ENCODE results near the gene KIAA1217. TPM values are rescaled to one million over a fixed set of nuclear protein-coding genes. Genes with fewer than 3 reads are reported as not detected.

The KIAA1217 gene, protein sequence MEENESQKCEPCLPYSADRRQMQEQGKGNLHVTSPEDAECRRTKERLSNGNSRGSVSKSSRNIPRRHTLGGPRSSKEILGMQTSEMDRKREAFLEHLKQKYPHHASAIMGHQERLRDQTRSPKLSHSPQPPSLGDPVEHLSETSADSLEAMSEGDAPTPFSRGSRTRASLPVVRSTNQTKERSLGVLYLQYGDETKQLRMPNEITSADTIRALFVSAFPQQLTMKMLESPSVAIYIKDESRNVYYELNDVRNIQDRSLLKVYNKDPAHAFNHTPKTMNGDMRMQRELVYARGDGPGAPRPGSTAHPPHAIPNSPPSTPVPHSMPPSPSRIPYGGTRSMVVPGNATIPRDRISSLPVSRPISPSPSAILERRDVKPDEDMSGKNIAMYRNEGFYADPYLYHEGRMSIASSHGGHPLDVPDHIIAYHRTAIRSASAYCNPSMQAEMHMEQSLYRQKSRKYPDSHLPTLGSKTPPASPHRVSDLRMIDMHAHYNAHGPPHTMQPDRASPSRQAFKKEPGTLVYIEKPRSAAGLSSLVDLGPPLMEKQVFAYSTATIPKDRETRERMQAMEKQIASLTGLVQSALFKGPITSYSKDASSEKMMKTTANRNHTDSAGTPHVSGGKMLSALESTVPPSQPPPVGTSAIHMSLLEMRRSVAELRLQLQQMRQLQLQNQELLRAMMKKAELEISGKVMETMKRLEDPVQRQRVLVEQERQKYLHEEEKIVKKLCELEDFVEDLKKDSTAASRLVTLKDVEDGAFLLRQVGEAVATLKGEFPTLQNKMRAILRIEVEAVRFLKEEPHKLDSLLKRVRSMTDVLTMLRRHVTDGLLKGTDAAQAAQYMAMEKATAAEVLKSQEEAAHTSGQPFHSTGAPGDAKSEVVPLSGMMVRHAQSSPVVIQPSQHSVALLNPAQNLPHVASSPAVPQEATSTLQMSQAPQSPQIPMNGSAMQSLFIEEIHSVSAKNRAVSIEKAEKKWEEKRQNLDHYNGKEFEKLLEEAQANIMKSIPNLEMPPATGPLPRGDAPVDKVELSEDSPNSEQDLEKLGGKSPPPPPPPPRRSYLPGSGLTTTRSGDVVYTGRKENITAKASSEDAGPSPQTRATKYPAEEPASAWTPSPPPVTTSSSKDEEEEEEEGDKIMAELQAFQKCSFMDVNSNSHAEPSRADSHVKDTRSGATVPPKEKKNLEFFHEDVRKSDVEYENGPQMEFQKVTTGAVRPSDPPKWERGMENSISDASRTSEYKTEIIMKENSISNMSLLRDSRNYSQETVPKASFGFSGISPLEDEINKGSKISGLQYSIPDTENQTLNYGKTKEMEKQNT (N-terminal part only)
- 3.5 TPM for polyA plus RNA-seq (2012; ENCODE audit: low read depth, missing spikeins)

DNA sequence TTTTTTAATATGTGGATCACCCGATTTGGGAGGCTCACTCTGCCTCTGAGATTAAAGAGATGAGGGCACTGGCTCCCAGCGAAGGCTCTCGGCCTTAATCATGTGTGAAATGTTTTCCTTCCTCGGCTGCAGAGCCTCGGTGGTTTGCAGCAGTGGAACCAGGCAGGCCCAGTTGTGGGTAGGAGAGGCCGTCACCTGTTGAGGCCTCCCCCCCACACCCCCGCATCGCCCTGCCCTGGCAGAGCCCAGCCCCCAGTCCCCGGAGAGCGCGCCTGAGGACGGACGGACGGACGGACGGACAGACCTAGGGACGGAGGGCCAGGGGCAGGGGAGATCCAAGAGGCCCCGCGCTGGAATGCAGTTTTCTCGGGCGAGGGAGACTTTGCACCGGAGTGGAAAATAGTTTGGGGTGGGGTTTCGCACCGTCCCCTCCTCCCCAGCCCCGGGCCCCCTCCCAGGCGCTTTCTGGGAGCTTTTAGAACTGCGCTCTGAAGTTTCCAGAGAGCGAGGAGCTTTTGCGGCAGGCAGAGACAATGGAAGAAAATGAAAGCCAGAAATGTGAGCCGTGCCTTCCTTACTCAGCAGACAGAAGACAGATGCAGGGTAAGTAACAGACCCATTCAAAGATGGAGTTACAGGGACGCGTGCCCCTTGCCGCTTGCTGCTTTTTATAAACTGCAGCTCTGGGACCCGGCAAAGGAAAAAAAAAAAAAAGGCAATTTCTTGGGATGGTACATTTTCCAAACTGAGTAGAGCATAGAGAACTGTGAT lies at the start of gene KIAA1217:
KIAA1217 (plus strand) TSS at position 478 of the 771 bp plus-strand sequence; CDS start at position 534, 56 bp downstream.
- TF ChIP-seq PAX5 (IDR thresholded peaks at IDR 0.05; ENCODE audit: insufficient read depth, low read length, severe bottlenecking) (no peak), POLR2A (IDR thresholded peaks at IDR 0.05; ENCODE audit: low read depth, low read length) (no peak), SPI1 (IDR thresholded peaks at IDR 0.05; ENCODE audit: low read depth, low read length) (no peak), POU2F2 (IDR thresholded peaks at IDR 0.05; ENCODE audit: low read depth, low read length) (no peak), POLR2AphosphoS5 (IDR thresholded peaks at IDR 0.05; ENCODE audit: low read depth, low read length) (no peak), TAF1 (IDR thresholded peaks at IDR 0.05; ENCODE audit: low read depth, low read length) (no peak)
- DNase-seq (ENCODE audit: insufficient read length, low spot score) = no peak
- no peak for FAIRE-seq

DNA sequence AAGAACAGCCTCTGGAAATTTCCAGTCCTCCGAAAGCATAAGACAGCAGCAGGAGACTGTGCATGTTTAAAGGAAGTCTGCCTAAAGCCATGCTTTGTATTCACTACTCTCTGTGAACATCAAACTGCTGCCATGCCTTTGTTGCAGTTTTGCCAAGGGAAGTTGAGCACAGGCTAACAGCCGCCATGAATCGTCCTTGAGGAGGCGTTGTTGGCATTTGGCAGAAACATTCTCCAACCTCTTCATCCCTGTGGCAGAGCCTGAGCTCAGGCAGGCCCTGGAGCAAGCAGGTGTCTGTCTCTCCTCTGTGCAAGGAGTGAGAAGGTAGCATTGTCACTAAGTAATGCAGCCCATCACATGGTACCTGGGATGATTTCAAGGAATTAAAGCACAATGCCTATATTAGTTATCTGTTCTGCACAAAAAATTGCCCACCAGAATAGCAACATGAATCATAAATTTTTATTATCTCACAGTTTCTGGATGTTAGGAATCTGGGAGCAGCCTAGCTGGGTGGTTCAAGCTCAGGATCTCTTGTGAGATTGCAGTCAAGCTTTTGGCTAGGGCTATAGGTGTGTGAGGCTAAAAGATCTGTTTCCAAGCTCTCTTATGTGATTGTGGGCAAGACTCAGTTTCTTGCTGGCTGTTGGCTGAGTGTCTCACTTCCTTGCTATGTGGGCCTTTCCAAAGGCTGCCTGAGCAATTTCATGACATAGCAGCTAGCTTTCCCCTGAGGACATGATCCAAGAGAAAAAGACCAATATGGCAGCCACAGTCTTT lies 46.5 kb upstream of the KIAA1217 start:
- TF ChIP-seq POU2F2 (IDR thresholded peaks at IDR 0.05; ENCODE audit: low read depth, low read length) = no peak
- no peak for FAIRE-seq
- DNase-seq (ENCODE audit: insufficient read length, low spot score) = no peak

DNA sequence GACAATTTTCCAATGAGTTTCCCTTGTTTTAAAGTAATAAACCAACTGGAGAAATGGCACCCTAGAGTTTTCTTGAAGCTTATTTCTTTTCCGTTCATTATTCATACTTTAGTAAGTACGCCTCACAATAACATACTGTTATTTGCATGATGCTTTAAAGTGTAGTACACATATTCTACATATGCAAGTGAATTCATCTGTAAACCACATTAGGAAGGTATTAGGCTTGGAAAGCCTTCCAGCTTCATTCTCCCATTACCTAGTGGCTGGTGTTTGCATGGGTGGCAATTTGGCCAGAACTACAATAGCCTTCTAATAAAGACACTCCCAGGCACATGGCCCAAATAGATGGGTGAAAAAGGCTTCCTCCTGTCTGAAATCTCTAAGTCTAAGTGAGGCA lies 45.5 kb upstream of the KIAA1217 start:
- FAIRE-seq = no peak
- no peak for DNase-seq (ENCODE audit: insufficient read length, low spot score)
- no peak for TF ChIP-seq POLR2A (IDR thresholded peaks at IDR 0.05; ENCODE audit: low read depth, low read length)
- no peak for TF ChIP-seq POU2F2 (IDR thresholded peaks at IDR 0.05; ENCODE audit: low read depth, low read length)
- TF ChIP-seq POLR2AphosphoS5 (IDR thresholded peaks at IDR 0.05; ENCODE audit: low read depth, low read length) = no peak
- TF ChIP-seq PAX5 (IDR thresholded peaks at IDR 0.05; ENCODE audit: insufficient read depth, low read length, severe bottlenecking) = no peak

DNA sequence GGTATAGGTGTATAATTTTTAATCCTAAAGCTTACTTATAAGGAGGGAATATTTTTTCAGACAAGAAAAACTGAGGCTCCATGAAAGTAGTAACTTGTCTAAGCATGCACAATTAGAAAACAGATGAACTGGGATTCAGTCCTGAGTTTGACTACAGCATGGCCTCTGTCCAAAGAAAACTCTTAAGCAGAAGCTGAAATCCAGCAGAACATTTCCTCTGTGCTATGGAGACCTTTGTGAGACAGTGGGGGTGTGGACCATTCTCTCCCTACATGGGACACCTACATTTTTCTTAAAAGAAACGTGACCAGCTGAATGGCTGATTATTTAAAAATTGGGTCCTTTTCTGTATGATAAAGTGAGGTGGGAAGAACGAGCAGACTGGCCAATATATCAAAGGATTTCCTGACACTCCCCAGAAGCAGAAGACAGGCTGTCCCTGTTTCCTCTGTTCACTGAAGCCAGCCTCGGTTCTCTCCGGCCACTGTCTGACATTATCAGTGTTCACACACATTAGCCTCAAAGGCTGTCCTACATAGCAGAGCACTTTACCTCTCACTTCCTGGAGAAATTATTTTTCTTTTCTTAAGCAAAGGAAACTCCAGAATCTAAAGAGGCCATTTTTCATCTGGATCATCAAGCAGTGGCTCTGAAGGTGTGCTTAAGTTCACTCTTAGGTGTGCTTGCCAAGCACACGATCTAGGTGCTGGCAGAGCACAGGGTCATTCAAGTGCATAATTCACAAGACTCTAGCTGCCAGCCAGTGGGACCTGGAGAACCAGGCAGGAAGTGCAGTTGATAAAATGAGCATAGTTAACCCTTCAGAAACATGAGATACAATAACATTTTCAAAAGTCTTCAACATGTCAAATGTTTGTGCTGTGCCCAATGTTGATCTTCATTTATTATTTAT lies 40.4 kb upstream of the KIAA1217 start:
- no peak for DNase-seq (ENCODE audit: insufficient read length, low spot score)
- TF ChIP-seq TAF1 (IDR thresholded peaks at IDR 0.05; ENCODE audit: low read depth, low read length) (no peak), SPI1 (IDR thresholded peaks at IDR 0.05; ENCODE audit: low read depth, low read length) (no peak), PAX5 (IDR thresholded peaks at IDR 0.05; ENCODE audit: insufficient read depth, low read length, severe bottlenecking) (no peak), POLR2A (IDR thresholded peaks at IDR 0.05; ENCODE audit: low read depth, low read length) (no peak), POLR2AphosphoS5 (IDR thresholded peaks at IDR 0.05; ENCODE audit: low read depth, low read length) (no peak), POU2F2 (IDR thresholded peaks at IDR 0.05; ENCODE audit: low read depth, low read length) (no peak)
- FAIRE-seq = no peak

DNA sequence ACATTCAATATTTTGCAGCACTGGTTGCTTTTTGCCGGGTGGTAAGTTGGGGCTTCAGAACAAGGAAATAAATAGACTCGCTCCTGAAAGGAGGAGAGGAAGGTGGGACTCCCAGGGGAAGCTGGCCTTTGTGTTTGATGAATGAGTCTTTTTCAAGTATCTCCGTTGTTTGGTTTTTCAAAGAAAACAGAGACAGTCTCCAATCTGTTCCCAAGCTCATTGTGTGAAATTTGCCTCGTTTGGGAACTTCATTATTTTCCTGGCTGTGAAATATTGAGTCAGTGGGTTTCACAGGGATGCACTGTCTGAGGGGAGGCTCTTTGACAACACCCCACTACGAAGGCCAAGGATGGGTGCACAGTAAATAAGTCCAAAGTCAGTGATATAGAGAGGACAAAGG lies 38.7 kb upstream of the KIAA1217 start:
- DNase-seq (ENCODE audit: insufficient read length, low spot score) (no peak), FAIRE-seq (no peak)
- TF ChIP-seq POLR2A (IDR thresholded peaks at IDR 0.05; ENCODE audit: low read depth, low read length) = no peak

DNA sequence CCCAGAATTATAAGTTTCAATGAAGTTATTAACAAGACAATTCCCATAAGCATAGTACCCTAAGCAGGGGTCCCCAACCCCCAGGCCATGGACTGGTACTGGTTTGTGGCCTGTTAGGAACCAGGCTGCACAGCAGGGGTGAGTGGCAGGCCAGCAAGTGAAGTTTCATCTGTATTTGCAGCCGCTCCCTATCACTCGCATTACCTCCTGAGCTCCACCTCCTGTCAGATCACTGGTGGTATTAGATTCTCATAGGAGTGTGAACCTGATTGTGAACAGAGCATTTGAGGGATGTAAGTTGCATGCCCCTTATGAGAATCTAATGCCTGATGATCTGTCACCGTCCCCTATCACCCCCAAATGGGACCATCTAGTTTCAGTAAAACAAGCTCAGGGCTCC lies 36.0 kb upstream of the KIAA1217 start:
- no peak for TF ChIP-seq POLR2AphosphoS5 (IDR thresholded peaks at IDR 0.05; ENCODE audit: low read depth, low read length)
- TF ChIP-seq TAF1 (IDR thresholded peaks at IDR 0.05; ENCODE audit: low read depth, low read length) = no peak
- TF ChIP-seq POLR2A (IDR thresholded peaks at IDR 0.05; ENCODE audit: low read depth, low read length) = no peak
- TF ChIP-seq POU2F2 (IDR thresholded peaks at IDR 0.05; ENCODE audit: low read depth, low read length) = no peak
- TF ChIP-seq PAX5 (IDR thresholded peaks at IDR 0.05; ENCODE audit: insufficient read depth, low read length, severe bottlenecking) = no peak
- no peak for TF ChIP-seq SPI1 (IDR thresholded peaks at IDR 0.05; ENCODE audit: low read depth, low read length)
- FAIRE-seq = no peak
- no peak for DNase-seq (ENCODE audit: insufficient read length, low spot score)

DNA sequence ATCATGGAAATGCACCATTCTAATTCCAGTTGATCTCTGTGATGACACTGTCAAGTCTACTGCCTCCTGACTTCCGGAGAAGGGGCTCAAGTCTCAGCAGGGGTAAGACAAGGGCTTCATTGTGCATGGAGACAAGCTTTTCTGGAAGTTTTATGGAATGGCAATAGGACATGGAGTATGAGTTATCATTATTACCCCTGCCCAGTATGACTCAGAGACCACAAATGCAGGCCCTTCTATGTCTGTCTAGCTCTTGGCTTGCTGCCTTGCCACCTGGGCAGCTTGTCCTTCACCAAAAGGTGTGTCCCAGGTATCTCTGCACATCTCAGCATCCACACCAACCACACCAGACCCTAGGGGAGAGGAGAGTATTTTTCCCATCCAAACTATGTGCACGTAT lies 34.9 kb upstream of the KIAA1217 start:
- FAIRE-seq (no peak), DNase-seq (ENCODE audit: insufficient read length, low spot score) (no peak)
- TF ChIP-seq POU2F2 (IDR thresholded peaks at IDR 0.05; ENCODE audit: low read depth, low read length) (no peak), TAF1 (IDR thresholded peaks at IDR 0.05; ENCODE audit: low read depth, low read length) (no peak), SPI1 (IDR thresholded peaks at IDR 0.05; ENCODE audit: low read depth, low read length) (no peak), POLR2A (IDR thresholded peaks at IDR 0.05; ENCODE audit: low read depth, low read length) (no peak), POLR2AphosphoS5 (IDR thresholded peaks at IDR 0.05; ENCODE audit: low read depth, low read length) (no peak)

DNA sequence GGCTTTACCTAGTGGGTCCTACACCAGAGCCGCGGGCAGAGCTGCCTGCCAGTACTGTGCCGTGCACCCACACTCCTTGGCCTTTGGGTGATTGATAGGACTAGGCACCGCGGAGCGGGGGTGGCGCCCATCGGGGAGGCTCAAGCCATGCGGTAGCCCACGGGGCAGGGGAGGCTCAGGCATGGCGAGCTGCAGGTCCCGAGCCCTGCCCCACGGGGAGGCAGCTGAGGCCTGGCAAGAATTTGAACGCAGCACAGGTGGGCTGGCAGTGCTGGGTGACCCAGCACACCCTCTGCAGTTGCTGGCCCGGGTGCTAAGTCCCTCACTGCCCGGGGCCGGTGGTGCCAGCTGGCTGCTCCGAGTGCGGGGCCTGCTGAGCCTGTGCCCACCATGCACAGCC lies 32.3 kb upstream of the KIAA1217 start:
- TF ChIP-seq SPI1 (IDR thresholded peaks at IDR 0.05; ENCODE audit: low read depth, low read length) = no peak
- no peak for TF ChIP-seq TAF1 (IDR thresholded peaks at IDR 0.05; ENCODE audit: low read depth, low read length)
- no peak for TF ChIP-seq PAX5 (IDR thresholded peaks at IDR 0.05; ENCODE audit: insufficient read depth, low read length, severe bottlenecking)
- TF ChIP-seq POLR2AphosphoS5 (IDR thresholded peaks at IDR 0.05; ENCODE audit: low read depth, low read length) = no peak
- no peak for TF ChIP-seq POU2F2 (IDR thresholded peaks at IDR 0.05; ENCODE audit: low read depth, low read length)
- no peak for TF ChIP-seq POLR2A (IDR thresholded peaks at IDR 0.05; ENCODE audit: low read depth, low read length)
- FAIRE-seq = no peak
- no peak for DNase-seq (ENCODE audit: insufficient read length, low spot score)

Data from GM12891 (cell line).